Body of pancreas (tissue), 4 donors: ENCODE data around the gene GRPEL2.

Source experiments
- POLR2A ChIP-seq, 3 donors: fragments of 450-650 bp; IDR thresholded peaks; one replicate each; pipeline ENCODE4 v1.6.1; 2016; ENCODE audit warnings: antibody characterized with exemption in 3 of 3, mild to moderate bottlenecking in 2 of 3
- TF ChIP-seq, protein P1 (sequence below), 7 experiments: fragments of 450-650 bp in 4 of 7; fragments of 200-600 bp in 3 of 7; sonication (generic) in 3 of 7; IDR thresholded peaks; one replicate each; pipeline ENCODE4 v1.5.1; 2016 to 2019; ENCODE audit warnings: antibody characterized with exemption in 7 of 7

- TF ChIP-seq, protein P1, sequence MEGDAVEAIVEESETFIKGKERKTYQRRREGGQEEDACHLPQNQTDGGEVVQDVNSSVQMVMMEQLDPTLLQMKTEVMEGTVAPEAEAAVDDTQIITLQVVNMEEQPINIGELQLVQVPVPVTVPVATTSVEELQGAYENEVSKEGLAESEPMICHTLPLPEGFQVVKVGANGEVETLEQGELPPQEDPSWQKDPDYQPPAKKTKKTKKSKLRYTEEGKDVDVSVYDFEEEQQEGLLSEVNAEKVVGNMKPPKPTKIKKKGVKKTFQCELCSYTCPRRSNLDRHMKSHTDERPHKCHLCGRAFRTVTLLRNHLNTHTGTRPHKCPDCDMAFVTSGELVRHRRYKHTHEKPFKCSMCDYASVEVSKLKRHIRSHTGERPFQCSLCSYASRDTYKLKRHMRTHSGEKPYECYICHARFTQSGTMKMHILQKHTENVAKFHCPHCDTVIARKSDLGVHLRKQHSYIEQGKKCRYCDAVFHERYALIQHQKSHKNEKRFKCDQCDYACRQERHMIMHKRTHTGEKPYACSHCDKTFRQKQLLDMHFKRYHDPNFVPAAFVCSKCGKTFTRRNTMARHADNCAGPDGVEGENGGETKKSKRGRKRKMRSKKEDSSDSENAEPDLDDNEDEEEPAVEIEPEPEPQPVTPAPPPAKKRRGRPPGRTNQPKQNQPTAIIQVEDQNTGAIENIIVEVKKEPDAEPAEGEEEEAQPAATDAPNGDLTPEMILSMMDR (IDR thresholded peaks at IDR 0.05) = no peak
- no peak for TF ChIP-seq POLR2A (IDR thresholded peaks at IDR 0.05)
Observed at GRCh38 chr5:149300441-149300840, 44.9 kb upstream of the GRPEL2 start.
